ENCODE results near the gene TJP2.

- no peak for TF ChIP-seq CTCF (IDR thresholded peaks at IDR 0.05)
- TF ChIP-seq POLR2A (IDR thresholded peaks at IDR 0.05) = no peak
Measured at GRCh38 chr9:69204326-69204725, 30.2 kb downstream of the TJP2 start.
